Measurements from ENCODE around the gene CACNA1S.

Gene CACNA1S

GRCh38 chr1:201112173-201112731 lies at the start of gene CACNA1S:
Gene CACNA1S, minus strand, starts transcription at chr1:201112426. Its CDS starts 87 bp downstream, at chr1:201112339.
- DNase-seq = no peak

GRCh38 chr1:201157949-201158348 lies 45.7 kb upstream of the CACNA1S start:
- no peak for DNase-seq

GRCh38 chr1:201156819-201157218 lies 44.6 kb upstream of the CACNA1S start:
- no peak for DNase-seq

GRCh38 chr1:201156346-201156745 lies 44.1 kb upstream of the CACNA1S start:
- no peak for DNase-seq

GRCh38 chr1:201155354-201155753 lies 43.1 kb upstream of the CACNA1S start:
- DNase-seq = no peak

- peak; percentile 94 for DNase-seq
Observed at GRCh38 chr1:201154389-201155165, 42.4 kb upstream of the CACNA1S start, which contains the start of gene TMEM9. Gene TMEM9, minus strand, starts transcription at chr1:201154474. Its CDS starts 551 bp downstream, at chr1:201153923.

GRCh38 chr1:201153474-201154388 lies 41.5 kb upstream of the CACNA1S start:
- DNase-seq = peak; percentile 73

- peak; percentile 58 for DNase-seq
Observed at GRCh38 chr1:201149400-201149799, 37.2 kb upstream of the CACNA1S start.

GRCh38 chr1:201147396-201148015 lies 35.3 kb upstream of the CACNA1S start:
- DNase-seq = no peak

GRCh38 chr1:201146626-201147390 lies 34.6 kb upstream of the CACNA1S start:
- DNase-seq = no peak

- DNase-seq = no peak
Observed at GRCh38 chr1:201145816-201146215, 33.6 kb upstream of the CACNA1S start.

GRCh38 chr1:201145132-201145531 lies 32.9 kb upstream of the CACNA1S start:
- no peak for DNase-seq

GRCh38 chr1:201144701-201145100 lies 32.5 kb upstream of the CACNA1S start:
- no peak for DNase-seq

GRCh38 chr1:201143726-201144635 lies 31.8 kb upstream of the CACNA1S start:
- no peak for DNase-seq

GRCh38 chr1:201142849-201143725 lies 30.9 kb upstream of the CACNA1S start:
- no peak for DNase-seq

GRCh38 chr1:201142011-201142848 lies 30.0 kb upstream of the CACNA1S start:
- DNase-seq = no peak

- DNase-seq = no peak
Observed at GRCh38 chr1:201141418-201141817, 29.2 kb upstream of the CACNA1S start.

GRCh38 chr1:201140941-201141260 lies 28.7 kb upstream of the CACNA1S start:
- DNase-seq = no peak
